ENCODE measurements around the gene STAG1. TPM values are rescaled to one million over a fixed set of nuclear protein-coding genes. Genes with fewer than 3 reads are reported as not detected.
"Not testable (repeated sequence)": the region's sequence is repeated elsewhere in the genome, so short reads cannot be mapped to it uniquely, and the experiment has no call there.

The STAG1 gene
- total RNA-seq = 10 to 100 TPM; 51.9 to 52.1 TPM

DNA sequence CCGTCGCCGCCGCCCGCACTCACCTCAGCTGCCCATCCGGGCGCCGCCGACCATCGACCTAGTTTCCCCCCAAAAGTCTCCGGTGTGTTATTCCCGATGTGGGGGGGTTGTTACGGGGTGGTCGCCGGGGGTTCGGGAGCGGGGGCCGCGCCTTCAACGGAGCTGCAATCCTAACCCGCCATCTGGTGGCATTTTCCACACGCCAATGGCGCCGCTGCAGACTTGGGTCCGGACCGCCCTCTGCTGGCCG lies at the start of gene STAG1:
TSS of gene STAG1 (minus strand) at position 207 of the 250 bp plus-strand sequence. CDS start 121,480 bp downstream, outside the sequence.
- CTCF ChIA-PET = interaction anchor here (0.6 to 2.4 kb wide), 22 partner anchors 11 to 681 kb away, joined by 3 to 15 read pairs (median 3); partner anchors contain the start of genes MSL2, NCK1 and SLC35G2
- POLR2A ChIA-PET = interaction anchor here (0.6 to 2.8 kb wide), 19 partner anchors 22 to 681 kb away, joined by 3 to 29 read pairs (median 4); partner anchors contain the start of genes MSL2 and NCK1

DNA sequence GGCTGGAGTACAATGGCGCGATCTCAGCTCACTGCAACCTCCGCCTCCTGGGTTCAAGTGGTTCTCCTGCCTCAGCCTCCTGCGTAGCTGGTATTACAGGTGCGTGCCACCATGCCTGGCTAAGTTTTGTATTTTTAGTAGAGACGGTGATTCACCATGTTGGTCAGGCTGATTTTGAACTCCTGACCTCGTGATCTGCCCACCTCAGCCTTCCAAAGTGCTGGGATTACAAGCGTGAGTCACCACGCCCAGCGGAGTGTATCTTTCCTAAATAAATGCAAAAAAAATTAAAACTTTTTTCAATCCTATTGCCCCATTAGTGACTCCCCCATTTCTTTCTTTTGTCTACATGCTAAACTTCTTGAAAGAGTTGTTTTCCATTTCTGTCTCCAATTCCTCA lies 49.0 kb upstream of the STAG1 start:
- POLR2A ChIA-PET = not testable (repeated sequence)

DNA sequence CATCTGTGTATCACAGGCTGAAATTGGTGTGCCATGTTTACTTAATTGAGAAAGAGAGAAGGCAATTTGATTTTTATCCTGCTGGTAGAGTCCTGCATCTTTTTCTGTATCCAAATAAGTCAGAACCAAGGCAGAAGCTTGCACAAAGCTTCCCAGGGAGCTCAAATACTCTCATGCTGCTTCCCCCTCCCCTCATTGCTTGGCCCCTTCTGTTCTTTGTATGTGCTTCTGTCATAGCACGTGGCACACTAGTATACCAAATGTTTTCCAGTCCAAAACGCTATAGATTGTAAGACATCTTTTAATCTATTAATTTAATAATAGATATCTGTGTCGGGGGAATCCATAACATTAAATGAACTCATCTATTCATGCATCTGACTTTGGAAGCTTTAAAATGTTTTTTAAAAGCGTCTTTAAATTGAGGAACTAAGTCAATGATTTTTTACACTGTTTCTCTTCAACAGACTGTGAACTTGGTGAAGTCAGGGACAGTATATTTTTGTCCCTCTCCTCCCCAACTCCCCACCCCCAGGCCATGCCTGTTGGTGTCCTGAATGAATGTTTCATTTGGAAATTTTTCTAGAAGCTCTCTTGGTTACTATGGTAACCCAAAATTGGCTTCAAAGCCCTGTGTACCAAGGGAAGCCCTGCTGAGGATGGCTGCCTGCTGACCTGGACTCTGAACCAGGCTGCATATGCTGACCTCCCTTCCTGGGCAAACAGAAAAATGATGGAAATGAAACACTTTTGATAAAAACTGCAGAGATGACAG lies 40.6 kb upstream of the STAG1 start:
- ChIA-PET POLR2A (no interaction called here), CTCF (interaction anchor here (0.6 to 1.3 kb wide), 3 partner anchors 47 to 220 kb away, joined by 3 to 4 read pairs (median 3); no protein-coding TSS in a partner anchor)

More for the DNA sequence above, 49.0 kb upstream of the STAG1 start:
- CTCF ChIA-PET = not testable (repeated sequence)

DNA sequence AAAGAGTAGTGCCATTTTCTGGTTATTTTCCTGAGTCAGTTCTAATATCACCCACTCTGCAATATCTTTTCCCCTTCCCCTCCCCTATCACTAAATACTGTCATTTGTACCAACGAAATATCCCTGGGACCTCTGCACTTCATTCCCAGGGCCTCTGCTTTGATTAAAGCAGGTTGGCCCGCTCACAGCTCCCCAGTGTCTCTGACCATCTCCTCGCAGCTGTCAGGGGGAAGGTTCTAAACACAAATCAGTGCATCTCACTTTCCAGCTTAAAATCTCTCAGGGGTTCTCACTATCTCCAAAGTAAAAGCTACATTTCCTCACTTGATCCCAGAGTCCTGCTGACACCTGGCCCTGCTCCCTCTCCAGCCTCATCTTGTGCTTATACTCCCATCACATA lies 38.6 kb upstream of the STAG1 start:
- POLR2A ChIA-PET = no interaction called here
- CTCF ChIA-PET = no interaction called here

DNA sequence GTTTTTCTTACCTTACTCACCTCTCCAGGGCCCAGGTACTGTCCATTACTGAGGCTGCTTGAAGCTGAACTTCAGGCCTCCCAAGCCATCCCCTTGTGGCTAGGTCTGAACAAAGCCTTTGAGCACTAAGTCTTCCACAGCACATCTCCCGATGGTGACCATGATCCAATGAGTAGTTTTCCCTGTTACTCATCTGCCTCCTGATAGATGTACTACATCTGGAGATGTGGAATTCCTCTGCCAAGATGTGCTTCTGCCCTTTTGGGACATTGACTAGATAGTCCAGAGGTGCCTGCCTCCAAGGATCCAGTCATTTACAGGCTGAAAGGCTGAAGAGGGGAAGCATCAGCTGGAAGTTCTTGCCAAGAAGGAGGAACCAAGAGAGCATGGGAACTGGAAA lies 37.8 kb upstream of the STAG1 start:
- CTCF ChIA-PET = no interaction called here

DNA sequence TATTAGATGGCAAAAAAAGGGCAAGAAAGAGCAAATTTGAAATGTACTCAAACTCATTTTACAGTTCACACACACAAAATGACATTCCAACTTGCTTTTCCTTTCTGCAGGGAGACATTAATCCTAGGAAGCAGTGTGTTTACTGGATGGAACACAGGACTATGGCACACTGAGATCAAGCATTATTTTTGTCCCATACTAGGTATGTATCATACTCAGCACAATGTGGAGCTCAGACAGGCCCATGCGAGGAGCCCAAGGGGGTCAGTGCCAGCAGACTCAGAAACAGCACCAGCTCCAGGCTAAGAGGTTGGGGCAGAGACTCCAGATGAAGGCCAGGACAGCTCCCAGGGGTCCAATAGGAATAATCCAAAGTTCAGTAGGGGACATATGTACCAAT lies 36.0 kb upstream of the STAG1 start:
- ChIA-PET POLR2A (no interaction called here), CTCF (no interaction called here)

More for the DNA sequence above, 37.8 kb upstream of the STAG1 start:
- POLR2A ChIA-PET = no interaction called here

DNA sequence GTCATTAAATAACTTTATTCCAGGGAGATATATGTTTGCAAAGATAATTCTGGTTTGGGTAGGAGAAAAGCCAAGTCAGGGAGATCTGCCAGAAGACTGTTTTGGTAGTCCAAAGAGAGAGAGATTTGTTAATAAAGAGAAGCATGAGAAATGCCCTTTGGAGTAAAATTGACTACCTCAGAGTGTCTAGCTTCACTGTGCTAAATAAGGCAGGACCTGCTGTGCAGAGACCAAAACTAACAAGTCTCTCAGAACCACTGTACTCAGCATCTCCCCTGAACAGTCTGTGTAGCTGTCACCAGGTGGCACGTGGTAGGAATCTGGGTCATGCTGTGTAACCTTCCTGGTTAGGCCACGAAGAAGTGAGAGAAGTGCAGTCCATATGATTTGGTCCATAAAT lies 35.2 kb upstream of the STAG1 start:
- ChIA-PET CTCF (no interaction called here), POLR2A (no interaction called here)

DNA sequence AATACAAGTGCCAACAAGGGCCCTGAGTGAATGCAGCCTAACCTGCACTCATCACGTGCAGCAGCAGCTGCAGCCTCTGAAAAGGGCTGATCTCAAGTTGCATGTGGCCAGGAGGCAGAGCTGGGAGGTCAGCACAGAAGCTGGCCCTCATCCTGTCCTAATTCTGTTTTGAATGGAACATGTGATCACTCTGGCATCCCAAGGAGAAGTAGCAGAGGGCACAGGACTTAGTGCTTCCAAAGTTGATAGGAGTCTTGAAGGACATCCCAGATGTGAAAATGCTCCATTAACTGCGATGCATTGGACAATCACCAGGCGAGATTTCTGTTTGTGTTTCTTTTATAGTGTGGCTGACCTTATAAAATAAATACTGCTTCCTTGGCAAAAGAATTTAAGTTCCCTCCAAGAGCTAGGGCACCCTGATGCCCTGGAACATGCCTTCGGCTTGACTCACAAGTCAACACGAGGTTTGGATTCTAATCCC lies 31.6 kb upstream of the STAG1 start:
- POLR2A ChIA-PET = no interaction called here
- CTCF ChIA-PET = interaction anchor here (0.6 kb wide), 1 partner anchor 54 kb away, joined by 3 read pairs; no protein-coding TSS in a partner anchor

DNA sequence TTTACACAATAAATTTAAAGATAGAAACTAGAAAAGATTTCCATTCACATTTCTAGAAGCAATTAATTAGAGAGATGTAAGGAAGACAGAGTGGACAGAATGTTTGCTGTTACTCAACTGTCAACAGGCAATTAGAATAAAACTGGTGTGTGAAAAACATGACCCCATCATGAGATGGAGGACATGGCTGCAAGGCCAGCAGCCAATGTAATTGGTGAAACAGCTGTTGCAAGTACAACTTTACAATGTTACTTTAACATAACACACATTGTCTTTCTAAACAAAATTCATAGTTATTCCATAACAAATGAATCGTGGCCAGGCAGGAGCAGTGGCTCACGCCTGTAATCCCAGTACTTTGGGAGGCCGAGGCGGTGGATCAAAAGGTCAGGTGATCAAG lies 28.6 kb upstream of the STAG1 start:
- ChIA-PET CTCF (no interaction called here), POLR2A (interaction anchor here (0.6 kb wide), 1 partner anchor 425 kb away, joined by 4 read pairs; no protein-coding TSS in a partner anchor)

DNA sequence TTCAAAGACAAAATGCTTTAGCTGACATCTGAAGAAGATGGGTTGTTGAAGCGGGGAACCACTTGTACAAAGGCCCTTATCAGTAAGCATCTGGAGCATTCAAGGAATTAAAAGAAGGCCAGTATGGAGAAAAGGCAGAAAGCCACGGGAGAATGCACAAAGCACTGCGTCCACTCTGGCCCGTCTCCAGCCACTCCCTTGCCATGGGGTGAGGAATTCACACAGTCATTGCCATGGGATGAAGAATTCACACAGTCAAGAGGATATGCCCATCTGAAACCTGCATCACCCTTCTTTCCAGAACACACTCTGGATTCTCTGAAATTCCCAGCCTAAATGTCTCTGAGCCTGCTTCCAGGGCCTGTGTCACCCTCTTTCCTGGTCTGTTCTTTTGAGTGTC lies 26.7 kb upstream of the STAG1 start:
- ChIA-PET CTCF (interaction anchor here (0.5 kb wide), 1 partner anchor 206 kb away, joined by 3 read pairs; no protein-coding TSS in a partner anchor), POLR2A (no interaction called here)

DNA sequence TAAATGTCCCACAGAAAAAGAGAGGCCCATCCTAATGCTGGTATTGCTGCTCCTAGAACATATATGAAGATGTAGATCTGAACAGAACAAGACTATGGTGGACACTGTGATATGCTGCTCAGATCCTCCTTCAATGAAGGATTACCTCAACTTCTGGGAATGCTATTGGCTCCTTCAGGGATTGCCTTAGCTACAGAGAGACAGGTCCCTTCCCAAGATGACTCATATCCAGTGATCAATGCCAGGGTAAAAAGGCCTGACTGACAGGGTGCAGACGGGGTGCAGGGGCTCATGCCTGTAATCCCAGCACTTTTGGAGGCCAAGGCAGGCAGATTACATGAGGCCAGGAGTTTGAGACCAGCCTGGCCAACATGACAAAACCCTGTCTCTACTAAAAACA lies 20.5 kb upstream of the STAG1 start:
- CTCF ChIA-PET = no interaction called here
- POLR2A ChIA-PET = no interaction called here

DNA sequence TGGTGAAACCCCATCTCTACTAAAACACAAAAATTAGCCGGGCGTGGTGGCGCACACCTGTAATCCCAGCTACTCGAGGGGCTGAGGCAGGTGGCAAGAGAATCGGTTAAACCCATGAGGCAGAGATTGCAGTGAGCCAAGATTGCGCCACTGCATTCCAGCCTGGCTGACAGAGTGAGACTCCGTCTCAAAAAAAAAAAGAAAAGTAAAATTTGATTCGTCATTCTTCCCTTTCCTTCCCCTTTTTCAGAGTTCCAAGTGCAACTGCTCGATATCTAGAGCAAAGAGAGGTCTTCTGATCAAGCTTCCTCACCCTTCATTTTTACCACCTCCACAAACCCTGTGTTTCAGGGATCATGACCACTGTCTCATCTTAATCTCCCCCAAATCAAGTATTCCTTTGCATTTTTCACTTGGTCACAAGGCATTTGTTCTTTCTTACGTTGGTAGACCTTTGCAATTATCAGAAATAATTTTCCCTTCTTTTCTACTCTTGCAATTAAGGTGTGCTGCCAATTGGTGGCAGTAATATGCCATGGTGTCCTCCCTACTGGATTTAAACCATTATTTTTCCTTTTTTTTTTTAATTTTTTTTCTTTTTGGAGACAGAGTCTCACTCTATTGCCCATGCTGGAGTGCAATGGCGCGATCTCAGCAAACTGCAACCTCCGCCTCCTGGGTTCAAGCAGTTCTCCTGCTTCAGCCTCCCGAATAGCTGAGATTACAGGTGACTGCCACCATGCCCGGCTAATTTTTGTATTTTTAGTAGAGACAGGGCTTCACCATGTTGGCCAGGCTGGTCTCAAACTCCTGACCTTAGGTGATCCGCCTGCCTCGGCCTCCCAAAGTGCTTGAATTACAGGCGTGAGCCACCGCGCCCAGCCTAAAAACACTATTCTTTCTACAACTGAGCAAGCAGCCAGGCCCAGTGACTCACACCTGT lies 6.3 kb upstream of the STAG1 start:
- POLR2A ChIA-PET = not testable (repeated sequence)
- CTCF ChIA-PET = interaction anchor here (0.7 to 1.5 kb wide), 2 partner anchors 23 to 256 kb away, joined by 3 to 4 read pairs; no protein-coding TSS in a partner anchor

DNA sequence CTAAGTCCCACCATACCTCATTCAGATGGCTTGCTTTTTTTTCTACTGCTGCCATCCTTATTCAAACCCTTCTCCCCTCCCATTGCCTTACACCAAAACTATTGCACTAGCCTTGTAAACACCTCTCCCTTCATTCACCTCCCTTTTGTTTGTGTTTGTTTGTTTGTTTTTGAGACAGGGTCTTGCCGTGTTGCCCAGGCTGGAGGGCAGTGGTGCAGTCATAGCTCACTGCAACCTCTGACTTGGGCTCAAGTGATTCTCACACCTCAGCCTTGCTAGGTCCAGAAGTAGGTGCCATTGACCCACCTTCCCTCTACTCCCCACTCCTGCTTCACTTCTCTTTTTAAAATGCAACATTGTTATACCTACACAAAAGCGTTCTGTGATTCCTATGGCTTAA lies 3.0 kb upstream of the STAG1 start:
- ChIA-PET POLR2A (no interaction called here), CTCF (no interaction called here)

DNA sequence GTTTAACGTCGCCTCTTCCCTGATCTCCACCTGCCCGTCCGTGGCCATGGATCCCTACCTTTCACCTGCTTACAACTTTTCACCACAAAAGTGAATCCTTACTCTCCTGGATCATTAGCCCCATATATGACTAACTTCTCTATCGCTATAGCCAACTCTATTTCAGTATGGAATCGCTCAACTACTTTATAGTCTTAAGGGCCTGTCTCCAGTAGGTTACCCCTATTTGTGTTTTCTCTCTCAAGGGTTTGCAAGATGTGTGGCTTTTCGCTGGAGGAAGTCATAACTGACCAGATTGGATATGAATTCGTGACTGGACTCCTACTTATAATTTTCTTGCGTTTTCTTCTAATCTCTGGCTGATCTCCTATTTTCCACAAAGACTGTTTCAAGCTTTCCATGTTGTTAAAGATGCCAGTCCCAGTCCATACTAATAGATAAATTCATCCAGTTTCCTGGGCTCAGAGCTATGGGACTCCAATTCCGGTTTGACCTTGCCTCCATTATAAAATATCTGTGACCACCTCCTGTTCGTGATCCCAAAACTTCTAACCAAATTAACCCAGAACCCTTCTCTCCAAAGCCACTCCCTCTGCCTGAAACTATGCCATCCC lies 1.3 kb upstream of the STAG1 start:
- POLR2A ChIA-PET = interaction anchor here (0.7 to 2.8 kb wide), 7 partner anchors 63 to 559 kb away, joined by 3 to 29 read pairs (median 8); partner anchors contain the start of genes MSL2 and NCK1
- CTCF ChIA-PET = interaction anchor here (0.9 to 2.4 kb wide), 11 partner anchors 32 to 679 kb away, joined by 3 to 15 read pairs (median 5); partner anchors contain the start of genes MSL2 and NCK1

DNA sequence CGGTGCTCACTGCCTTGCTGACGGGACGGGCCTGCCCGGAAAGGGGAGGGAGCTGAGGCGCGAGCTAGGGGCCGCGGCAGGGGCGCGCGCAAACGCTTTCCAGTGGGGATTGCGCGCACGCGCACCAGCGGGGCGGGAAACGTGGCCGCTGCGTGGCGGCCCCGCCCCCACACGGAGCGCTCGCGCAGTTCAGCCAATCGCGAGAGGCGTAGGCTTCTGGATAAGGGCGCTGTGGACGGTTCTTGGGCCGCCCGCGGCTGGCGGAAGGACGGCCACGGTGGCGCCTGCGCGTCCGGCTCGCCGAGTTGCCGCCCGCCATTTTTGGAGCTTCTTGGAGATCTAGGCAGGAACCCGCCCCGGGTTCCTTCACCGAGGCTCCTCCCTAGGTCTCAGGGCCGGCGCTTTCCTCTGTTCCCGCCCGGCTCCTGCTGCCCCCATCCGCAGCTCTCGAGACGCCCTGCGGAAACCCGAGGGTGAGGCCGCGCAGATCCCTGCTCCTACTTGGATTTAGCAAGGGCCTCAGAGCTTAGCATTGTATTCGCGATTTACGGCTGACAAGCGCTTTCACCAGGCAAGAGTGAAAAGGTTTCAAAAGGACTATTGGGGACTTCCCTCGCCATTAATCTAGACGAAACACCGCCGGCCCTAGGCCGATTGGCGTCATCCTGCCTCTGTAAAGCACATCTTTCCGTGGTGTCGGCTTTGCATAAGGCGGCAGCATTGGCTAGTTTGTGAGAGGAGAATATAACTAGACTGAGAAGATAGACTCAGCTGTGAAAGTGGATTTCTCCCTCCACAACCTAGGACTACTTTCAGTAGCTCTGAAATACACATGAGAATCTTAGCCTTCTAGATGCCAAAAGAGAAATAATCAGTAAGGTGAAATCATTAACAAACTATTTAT lies 496 bp upstream of the STAG1 start:
- CTCF ChIA-PET = interaction anchor here (0.6 to 2.4 kb wide), 27 partner anchors 11 to 682 kb away, joined by 3 to 15 read pairs (median 3); partner anchors contain the start of genes MSL2, NCK1 and SLC35G2
- POLR2A ChIA-PET = interaction anchor here (0.6 to 2.8 kb wide), 24 partner anchors 22 to 1459 kb away, joined by 3 to 29 read pairs (median 3); partner anchors contain the start of genes MSL2 and NCK1

DNA sequence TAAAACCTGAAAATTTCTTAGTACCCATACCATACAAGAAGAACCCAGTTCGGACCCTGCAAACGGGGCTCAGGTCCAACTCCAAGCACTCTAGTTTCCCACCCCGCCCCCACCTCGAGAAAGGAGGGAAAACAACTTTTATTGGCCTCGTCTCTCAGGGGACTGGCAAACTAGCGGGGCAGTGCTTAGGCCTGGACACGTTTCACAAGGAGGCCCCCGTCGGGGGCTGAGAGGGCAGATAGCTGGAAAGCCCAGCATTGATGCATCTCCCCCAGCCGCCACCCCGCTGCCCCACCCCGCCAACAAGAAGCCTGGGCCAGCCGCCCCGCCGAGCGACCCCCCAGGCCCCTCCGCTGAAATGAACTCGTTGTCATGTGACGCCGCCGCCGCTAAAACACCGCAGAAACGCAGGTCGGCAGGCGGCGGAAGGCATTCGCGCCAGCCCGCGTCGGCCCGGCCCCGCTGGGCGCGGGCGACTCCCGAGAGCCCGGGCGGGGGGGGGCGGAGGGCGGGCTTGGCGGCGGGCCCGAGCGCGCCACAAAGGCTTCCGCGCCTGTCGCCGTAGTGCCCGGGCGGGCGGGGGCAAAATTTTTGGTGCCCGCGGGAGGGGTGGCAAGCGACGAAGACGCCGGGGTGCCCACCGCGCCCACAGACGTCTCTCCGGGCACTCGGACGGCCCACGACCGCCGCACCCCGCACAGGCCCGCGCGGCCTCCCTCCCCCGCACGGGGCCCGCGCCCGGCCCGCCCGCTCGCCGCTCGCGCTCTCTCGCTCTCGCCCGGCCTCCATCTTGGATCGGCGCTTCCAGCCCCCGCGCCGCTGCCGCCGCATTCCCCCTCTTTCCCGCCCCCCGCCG lies 634 bp downstream of the STAG1 start:
- ChIA-PET POLR2A (interaction anchor here (0.6 to 2.8 kb wide), 12 partner anchors 23 to 568 kb away, joined by 3 to 29 read pairs (median 4); partner anchors contain the start of genes MSL2 and NCK1), CTCF (interaction anchor here (0.8 to 2.4 kb wide), 14 partner anchors 22 to 677 kb away, joined by 3 to 15 read pairs (median 3); partner anchors contain the start of genes MSL2, NCK1 and SLC35G2)

DNA sequence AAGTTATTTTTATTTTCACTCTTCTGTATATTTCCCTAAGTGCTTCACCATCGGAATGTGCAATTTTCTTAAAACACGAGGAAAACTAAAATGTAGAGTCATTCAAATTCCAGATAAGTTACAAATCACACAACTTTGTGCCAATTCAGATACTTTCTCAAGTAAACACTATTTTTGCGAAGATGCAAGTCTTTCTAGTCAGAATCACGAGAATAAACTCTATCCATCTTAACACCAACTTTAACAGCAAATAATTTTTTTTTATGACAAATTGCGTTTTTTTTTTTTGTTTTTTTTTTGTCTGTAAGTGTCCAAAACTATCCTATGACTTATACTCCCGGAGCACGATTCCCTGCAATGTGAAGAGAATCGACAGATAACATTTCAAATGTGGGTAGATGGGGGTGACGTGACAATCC lies 1.3 kb downstream of the STAG1 start:
- ChIA-PET POLR2A (no interaction called here), CTCF (interaction anchor here (2.4 kb wide), 1 partner anchor 263 kb away, joined by 15 read pairs; no protein-coding TSS in a partner anchor)
